OCI-LY1 (cell line): Measurements from ENCODE around the gene HTATIP2.

Experiments
- H2AFZ ChIP-seq: fragments of 200-600 bp; sonication (generic), shearing (Covaris generic); 2 replicates; pipeline ENCODE4 v1.6.0; 2014; ENCODE audit warnings: antibody characterized with exemption, mild to moderate bottlenecking, low read length
- H3F3A ChIP-seq: fragments of 200-600 bp; sonication (generic), shearing (Covaris generic); 2 replicates; pipeline ENCODE4 v1.6.0; 2014; ENCODE audit warnings: mild to moderate bottlenecking, antibody characterized with exemption, low read length, moderate library complexity; ENCODE audit not compliant: insufficient read depth
- H3K27ac ChIP-seq: fragments of 200-600 bp; sonication (generic); 2 replicates; pipeline ENCODE4 v1.5.1; 2014; ENCODE audit warnings: low read length, mixed run types, mild to moderate bottlenecking, low read depth; ENCODE audit not compliant: poor library complexity, severe bottlenecking
- H3K27me3 ChIP-seq: fragments of 200-600 bp; sonication (generic); 2 replicates; pipeline ENCODE4 v1.6.0; 2014; ENCODE audit warnings: antibody characterized with exemption, mild to moderate bottlenecking, low read length, moderate library complexity; ENCODE audit not compliant: insufficient read depth
- H3K36me3 ChIP-seq: fragments of 200-600 bp; sonication (generic); 2 replicates; pipeline ENCODE4 v1.6.1; 2014; ENCODE audit warnings: mild to moderate bottlenecking, antibody characterized with exemption, low read length, moderate library complexity, mixed read lengths; ENCODE audit not compliant: insufficient read depth
- H3K4me1 ChIP-seq: fragments of 200-600 bp; sonication (generic); 2 replicates; pipeline ENCODE4 v1.5.1; 2014; ENCODE audit warnings: mild to moderate bottlenecking, low read length, moderate library complexity; ENCODE audit not compliant: insufficient read depth, severe bottlenecking
- H3K4me2 ChIP-seq: fragments of 200-600 bp; sonication (generic), shearing (Covaris generic); 2 replicates; pipeline ENCODE4 v1.6.1; 2014; ENCODE audit warnings: low read length
- H3K4me3 ChIP-seq: fragments of 200-600 bp; sonication (generic); 2 replicates; pipeline ENCODE4 v1.5.1; 2014; ENCODE audit warnings: low read length, low read depth, mild to moderate bottlenecking, mixed read lengths; ENCODE audit not compliant: poor library complexity, severe bottlenecking
- H3K79me2 ChIP-seq: fragments of 200-600 bp; shearing (Covaris generic); 2 replicates; pipeline ENCODE4 v1.6.1; 2016; ENCODE audit warnings: mixed run types, low read length, mixed read lengths; ENCODE audit not compliant: insufficient read depth
- H3K9ac ChIP-seq: fragments of 200-600 bp; sonication (generic), shearing (Covaris generic); 2 replicates; pipeline ENCODE4 v1.6.1; 2014; ENCODE audit warnings: mild to moderate bottlenecking, low read length, mixed read lengths
- H3K9me2 ChIP-seq: fragments of 200-600 bp; sonication (generic), shearing (Covaris generic); 2 replicates; pipeline ENCODE4 v1.6.1; 2014; ENCODE audit warnings: low read depth, mild to moderate bottlenecking, low read length, mixed read lengths
- H3K9me3 ChIP-seq: fragments of 200-600 bp; shearing (Covaris generic); 2 replicates; pipeline ENCODE4 v1.6.1; 2014; ENCODE audit warnings: low read length, mixed read lengths
- H4K20me1 ChIP-seq: fragments of 200-600 bp; sonication (generic), shearing (Covaris generic); 2 replicates; pipeline ENCODE4 v1.6.0; 2016; ENCODE audit warnings: mild to moderate bottlenecking, low read length; ENCODE audit not compliant: insufficient read depth
- EZH2 ChIP-seq: fragments of 200-600 bp; sonication (generic), shearing (Covaris generic); IDR thresholded peaks from 2 replicates; pipeline ENCODE4 v1.8.0; 2017; ENCODE audit warnings: borderline replicate concordance, mixed run types, mild to moderate bottlenecking, antibody characterized with exemption, low read length, moderate library complexity, mixed read lengths
- TF ChIP-seq, protein P1 (sequence below): fragments of 200-600 bp; sonication (generic), shearing (Covaris generic); IDR thresholded peaks from 2 replicates; pipeline ENCODE4 v1.5.1; 2017; ENCODE audit warnings: mild to moderate bottlenecking, antibody characterized with exemption, low read length, moderate library complexity, mixed read lengths

The HTATIP2 gene

DNA sequence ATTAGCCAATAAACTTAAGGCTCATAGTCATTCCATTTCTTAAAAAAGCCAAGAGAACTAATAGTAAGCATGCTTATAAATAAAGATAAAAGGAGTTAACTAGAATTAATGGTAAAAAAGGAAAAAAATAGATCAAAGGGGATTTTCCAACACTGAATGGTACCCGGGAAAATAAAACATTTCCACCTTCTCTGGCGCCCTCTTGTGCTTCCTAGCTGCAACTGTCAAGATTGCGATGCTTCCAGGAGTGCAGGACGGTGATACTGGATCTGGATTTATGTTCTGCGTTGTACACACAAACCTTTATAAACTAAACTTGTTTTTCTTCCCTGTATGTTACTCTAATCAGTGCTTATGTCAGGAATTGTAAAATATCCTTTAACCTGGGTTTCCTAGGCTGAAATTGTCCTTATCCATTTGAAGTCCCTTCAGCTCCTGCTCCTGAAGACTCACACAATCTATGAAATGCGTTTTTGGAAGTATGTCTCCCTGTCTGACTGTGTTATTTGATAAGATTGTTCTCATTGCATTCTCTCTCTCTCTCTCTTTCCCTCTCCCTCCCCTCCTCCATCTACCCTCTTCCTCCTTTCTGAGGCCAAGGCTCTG is 9.6 kb upstream of the HTATIP2 start:
- H3K27me3 ChIP-seq: no peaks in the 10 kb centered on the region
- no peaks in the 10 kb centered on the region for H3K9me3 ChIP-seq
- H3K4me2 ChIP-seq: no peak overlapping the region
- H4K20me1 ChIP-seq: no peaks in the 10 kb centered on the region
- H3K27ac ChIP-seq: no peak overlapping the region
- H3K79me2 ChIP-seq: no peaks in the 10 kb centered on the region
- H3K9ac ChIP-seq: no peak overlapping the region
- no peak overlapping the region for H3K4me3 ChIP-seq
- no peaks in the 10 kb centered on the region for H3K9me2 ChIP-seq
- no peaks in the 10 kb centered on the region for H3F3A ChIP-seq
- H3K36me3 ChIP-seq: no peaks in the 10 kb centered on the region
- TF ChIP-seq, protein P1, sequence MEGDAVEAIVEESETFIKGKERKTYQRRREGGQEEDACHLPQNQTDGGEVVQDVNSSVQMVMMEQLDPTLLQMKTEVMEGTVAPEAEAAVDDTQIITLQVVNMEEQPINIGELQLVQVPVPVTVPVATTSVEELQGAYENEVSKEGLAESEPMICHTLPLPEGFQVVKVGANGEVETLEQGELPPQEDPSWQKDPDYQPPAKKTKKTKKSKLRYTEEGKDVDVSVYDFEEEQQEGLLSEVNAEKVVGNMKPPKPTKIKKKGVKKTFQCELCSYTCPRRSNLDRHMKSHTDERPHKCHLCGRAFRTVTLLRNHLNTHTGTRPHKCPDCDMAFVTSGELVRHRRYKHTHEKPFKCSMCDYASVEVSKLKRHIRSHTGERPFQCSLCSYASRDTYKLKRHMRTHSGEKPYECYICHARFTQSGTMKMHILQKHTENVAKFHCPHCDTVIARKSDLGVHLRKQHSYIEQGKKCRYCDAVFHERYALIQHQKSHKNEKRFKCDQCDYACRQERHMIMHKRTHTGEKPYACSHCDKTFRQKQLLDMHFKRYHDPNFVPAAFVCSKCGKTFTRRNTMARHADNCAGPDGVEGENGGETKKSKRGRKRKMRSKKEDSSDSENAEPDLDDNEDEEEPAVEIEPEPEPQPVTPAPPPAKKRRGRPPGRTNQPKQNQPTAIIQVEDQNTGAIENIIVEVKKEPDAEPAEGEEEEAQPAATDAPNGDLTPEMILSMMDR: peak; percentile 82
- no peak for TF ChIP-seq EZH2
- H2AFZ ChIP-seq: no peak overlapping the region
- no peaks in the 10 kb centered on the region for H3K4me1 ChIP-seq

DNA sequence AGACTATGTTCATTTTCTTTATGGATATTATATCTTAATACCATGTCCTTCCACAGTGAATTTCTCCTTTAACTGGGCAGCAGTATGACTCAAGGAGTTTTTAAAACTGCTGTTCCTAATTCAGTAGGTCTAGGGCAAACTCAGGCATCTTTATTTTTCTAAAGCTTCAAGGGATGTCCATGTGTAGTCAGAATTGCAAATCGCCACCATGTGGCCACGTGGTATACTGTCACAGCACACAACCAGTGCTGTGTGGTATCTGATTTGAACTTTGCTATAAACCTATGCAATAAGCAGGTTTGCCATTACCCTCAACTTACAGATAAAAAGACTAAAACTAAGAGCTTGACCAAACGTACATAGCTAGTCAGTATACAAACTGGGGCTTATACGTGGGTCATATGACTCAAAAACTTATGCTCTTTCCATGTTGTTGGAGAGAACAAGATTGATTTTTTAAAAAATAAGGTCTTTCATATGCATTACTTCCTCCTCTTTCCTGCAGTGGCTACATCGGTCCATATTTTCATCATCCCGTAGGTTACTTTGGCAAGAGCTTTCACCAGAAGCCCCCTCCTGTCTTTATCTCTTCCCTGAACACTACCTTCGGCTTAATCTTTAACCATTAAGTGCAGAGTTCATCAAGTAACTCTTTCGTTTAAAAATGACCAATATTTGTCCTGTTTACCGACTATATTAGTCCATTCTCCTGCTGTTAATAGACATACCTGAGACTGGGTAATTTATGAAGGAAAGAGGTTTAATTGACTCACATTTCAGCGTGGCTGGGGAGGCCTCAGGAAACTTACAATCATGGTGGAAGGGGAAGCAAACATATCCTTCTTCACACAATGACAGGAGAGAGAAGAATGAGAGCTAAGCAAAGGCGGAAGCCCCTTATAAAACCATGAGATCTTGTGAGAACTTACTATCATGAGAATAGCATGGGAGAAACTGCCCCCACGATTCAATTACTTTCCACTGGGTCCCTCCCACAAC is 8.0 kb upstream of the HTATIP2 start:
- Histone ChIP-seq H4K20me1 (no peaks in the 10 kb centered on the region), H3K4me1 (no peaks in the 10 kb centered on the region), H3F3A (no peaks in the 10 kb centered on the region), H3K4me2 (no peak overlapping the region), H3K27me3 (no peaks in the 10 kb centered on the region), H3K36me3 (no peaks in the 10 kb centered on the region), H3K9ac (no peak overlapping the region), H3K27ac (no peak overlapping the region), H2AFZ (no peak overlapping the region), H3K9me2 (no peaks in the 10 kb centered on the region), H3K4me3 (no peak overlapping the region), H3K79me2 (no peaks in the 10 kb centered on the region), H3K9me3 (no peaks in the 10 kb centered on the region)
- TF ChIP-seq EZH2: no peak
- TF ChIP-seq, protein P1: peak; percentile 65

DNA sequence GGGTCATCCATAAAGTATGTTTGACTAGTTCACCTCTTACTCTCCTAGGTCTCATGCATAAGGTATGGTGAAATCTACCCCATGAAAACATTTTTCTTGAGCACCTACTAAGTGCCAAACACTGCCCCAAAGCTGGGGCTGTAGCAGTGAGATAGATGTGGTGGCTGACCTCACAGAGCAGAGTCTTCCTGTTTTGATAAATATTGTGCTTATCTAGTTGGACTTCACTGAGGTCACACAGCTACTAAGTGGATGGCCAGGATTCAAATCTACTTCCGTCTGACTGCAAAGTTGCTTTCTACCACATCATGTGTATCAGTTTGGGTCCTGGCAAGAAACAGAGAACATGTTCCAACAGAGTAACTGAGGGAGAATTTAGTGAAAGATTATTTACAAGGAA is 6.4 kb upstream of the HTATIP2 start:
- TF ChIP-seq, protein P1: no peak
- no peak for TF ChIP-seq EZH2
- Histone ChIP-seq H3K9ac (no peak overlapping the region), H3K4me1 (no peaks in the 10 kb centered on the region), H3K9me3 (no peaks in the 10 kb centered on the region), H3K27ac (no peak overlapping the region), H3K4me3 (no peak overlapping the region), H3K27me3 (no peaks in the 10 kb centered on the region), H3K9me2 (no peaks in the 10 kb centered on the region), H3K79me2 (no peaks in the 10 kb centered on the region), H3K4me2 (no peak overlapping the region), H3F3A (no peaks in the 10 kb centered on the region), H3K36me3 (no peaks in the 10 kb centered on the region), H4K20me1 (no peaks in the 10 kb centered on the region), H2AFZ (no peak overlapping the region)
